Measurements from ENCODE around the gene CBX8.
A peak's percentile ranks its signal among the peaks of the same experiment; 100 is the strongest.

The CBX8 gene

DNA sequence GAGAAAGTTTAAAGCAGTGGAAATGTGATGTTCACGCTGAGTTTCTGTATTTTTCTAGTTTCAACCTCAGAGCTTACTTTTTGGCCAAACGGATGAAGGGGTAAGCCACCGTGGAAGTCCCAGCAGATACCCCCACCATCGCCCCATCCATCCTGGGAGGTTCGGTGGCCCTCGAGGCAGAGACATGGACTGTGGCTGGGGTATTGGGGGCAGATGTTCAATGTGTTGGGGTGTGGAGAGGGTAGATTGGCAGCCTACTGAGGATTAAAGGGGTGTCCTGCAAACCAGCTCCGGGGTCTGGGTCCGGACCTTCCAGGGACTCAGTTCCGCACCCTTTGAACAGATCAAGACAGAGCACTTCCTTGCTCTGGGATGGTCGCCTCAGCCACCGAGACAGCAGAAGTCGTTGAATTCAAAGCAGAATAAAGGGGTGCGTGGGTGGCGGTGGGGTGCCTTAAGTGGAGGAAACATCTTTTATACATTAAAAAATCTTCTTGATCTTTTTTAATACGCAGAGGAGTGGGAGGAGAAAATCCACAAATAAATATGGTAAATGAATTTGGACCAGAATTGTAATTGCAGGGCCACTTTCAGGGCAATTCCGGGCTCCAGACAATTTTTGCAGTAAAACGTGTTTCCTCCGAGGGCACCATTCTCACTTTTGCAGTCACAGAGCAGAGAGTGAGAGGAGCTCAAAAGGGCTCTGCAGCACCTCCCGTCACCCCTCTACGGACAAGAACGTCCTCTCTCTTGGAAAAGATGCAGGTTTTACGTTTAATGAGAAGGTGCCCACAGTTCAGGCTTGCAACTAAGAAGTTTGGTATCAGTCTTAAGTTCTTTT is 8.2 kb upstream of the CBX8 start:
- no peak for DNase-seq (ENCODE audit: low read depth in 2 of 2)

GRCh38 chr17:79803997-79804855 is 7.3 kb upstream of the CBX8 start:
- peak; percentile 55 to 63 for DNase-seq (ENCODE audit: low read depth in 2 of 2)

GRCh38 chr17:79803421-79803996 is 6.6 kb upstream of the CBX8 start:
- DNase-seq (ENCODE audit: low read depth in 2 of 2) = no peak

- DNase-seq (ENCODE audit: low read depth in 2 of 2) = no peak
Measured at GRCh38 chr17:79802736-79803420, 6.0 kb upstream of the CBX8 start.

- no peak for DNase-seq (ENCODE audit: low read depth in 2 of 2)
Measured at GRCh38 chr17:79802039-79802735, 5.3 kb upstream of the CBX8 start.

DNA sequence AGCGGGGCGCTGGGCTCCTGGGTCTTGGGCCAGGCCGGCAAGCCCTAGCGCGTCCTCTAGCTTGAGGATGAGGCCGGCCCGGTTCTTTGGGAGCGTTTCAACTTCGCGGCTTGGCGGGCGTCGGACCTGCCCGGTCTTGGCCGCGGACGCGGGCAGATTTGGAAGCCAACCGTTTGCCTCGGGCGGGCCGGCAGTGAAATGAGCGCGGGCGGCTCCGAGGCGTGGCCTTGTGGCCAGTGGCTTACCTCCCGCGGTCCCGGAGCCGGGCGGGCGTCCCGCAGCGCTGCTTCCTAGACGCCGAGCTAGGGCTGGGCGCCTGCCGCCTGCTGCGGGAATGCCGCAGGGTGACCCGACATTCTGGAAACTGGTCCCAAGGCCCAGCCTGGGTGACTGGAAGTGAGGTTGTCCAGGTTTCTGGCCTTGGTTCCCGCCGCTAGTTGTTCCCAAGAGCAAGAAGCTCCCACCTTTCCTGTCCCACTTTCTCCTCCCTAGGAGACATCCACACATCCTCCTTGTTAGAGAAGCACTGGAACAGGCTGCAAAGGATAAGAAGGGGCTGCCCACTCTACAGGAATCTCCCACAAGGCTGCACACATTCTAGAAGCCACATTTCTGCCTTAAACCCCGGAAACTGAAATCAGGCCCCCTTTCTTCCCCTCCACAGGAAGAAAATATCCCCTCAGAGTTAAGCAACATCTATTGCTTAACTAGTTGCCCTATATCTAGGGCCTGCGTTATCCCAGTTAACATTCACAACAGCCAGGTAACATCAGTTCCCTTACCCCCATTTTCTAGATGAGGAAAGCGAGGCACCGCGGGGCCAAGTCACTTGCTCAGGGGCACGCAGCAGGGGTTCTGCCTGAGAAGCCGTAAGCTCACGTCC is 4.5 kb upstream of the CBX8 start:
- no peak for DNase-seq (ENCODE audit: low read depth in 2 of 2)

- DNase-seq (ENCODE audit: low read depth in 2 of 2) = no peak
Measured at GRCh38 chr17:79800325-79801155, 3.7 kb upstream of the CBX8 start.

- no peak for DNase-seq (ENCODE audit: low read depth in 2 of 2)
Measured at GRCh38 chr17:79799538-79800324, 2.9 kb upstream of the CBX8 start.

DNA sequence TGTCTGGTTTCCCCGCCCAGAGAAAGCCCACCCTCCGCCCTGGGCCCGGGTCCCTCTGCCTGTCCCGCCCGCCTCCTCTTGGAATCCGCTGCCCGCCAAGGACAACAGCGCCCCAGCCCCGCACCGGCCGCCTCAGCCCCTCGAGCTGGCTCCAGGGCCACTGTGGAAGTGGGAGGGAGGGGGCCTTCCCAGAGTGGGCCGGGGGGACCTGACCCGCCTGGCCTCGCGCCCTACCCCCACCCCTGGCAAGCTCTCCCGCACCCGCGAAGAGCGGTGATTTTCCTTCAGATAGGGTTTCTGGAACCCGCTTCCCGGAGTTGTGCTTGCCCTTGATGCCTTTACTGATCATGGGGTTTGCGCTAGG is 2.3 kb upstream of the CBX8 start:
- no peak for DNase-seq (ENCODE audit: low read depth in 2 of 2)

DNA sequence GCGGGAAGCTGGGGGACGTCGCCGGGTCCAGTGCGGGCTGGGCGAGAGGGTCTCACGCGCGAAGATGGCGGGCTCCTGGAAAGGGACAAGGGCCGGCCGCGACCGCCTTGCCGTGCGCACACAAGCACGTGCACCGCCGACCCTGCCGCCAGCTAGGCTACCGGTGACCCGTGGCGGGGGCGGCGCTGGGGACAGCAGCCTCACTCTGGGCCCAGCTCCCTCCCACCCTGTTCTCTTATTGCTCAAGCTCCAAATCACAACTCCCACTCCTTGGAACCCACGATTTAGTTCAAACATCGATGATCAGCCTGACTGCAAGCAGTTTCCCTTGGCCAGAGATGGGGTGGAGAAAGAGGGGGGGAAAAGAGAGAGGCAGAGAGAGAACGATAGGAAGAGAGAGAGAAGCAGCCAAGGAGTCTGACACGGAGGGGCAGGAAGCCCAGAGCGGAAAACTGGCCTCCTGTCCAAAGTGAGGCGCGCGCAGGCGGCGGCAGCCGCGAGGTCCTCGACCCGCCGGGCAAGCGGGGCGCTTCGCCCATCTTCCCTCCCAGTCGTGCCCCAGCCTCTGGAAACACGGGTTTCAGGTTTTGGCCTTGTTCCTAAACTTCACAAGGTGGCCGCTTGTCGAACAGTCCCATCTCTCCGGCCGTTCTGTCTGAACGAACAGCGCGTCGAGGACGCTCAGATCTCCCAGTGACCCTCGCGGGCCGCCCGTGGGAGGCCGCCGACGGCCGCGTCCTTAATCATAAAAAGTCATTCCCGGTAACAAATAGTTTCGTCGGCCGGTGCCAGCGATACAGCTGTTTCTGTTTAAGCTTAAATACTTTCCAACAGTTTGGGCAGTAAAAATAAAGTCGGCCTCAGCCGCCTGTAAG is 1.7 kb upstream of the CBX8 start:
- DNase-seq (ENCODE audit: low read depth in 2 of 2) = no peak

DNA sequence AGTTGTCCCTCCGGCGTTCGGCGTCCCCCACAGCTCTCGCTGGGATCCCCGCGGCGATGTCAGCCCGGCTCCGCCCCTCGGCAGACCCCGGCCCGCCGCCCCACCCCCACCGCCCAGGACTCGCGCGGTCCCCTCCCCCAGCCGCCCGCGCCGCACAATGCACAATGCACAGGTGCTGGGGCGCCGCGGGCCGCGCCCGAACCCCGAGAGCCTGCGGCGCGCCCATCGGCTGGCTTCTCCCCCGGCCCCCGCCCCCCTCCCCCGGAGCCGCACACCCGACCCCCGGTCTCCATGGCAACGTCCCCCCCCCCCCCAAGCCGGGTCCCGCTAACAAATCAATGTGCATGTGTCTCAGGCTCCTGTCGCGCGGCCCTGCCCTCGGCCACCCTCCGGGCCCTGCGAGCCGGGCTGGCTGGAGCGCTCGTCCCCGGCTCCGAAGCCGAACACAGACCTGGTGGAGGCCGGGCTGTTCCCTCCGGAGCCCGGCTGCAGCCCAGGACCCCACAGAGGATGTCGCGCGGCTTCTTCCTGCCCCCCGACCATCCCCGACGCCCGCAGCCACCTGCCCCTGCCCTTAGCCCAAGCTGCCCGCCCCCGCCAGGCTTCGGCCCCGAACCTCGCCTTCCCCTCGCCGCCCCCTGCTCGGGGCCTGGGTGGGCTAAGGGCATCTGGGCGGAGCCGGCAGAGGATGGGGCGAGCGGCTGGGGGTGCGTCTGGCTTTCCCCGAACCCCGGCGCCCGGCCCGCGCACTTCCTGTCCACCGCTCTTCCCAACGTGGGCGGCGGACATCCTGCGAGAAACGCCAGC is 818 bp upstream of the CBX8 start:
- no peak for DNase-seq (ENCODE audit: low read depth in 2 of 2)

DNA sequence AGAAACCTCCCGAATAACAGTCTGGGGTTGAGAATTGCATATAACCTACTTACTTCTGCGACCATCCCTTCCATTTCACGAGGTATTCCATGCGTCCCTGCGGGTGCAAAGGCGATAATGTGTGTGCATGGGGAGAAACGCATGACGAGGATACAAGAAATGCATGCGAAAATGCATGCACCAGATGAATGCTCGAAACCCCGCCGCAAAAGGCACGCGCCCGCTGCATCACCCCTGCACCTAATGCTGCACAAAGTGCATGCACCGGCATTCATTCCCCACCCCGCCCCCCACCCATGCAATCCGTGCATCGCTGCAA is 474 bp downstream of the CBX8 start:
- DNase-seq (ENCODE audit: low read depth in 2 of 2) = no peak

- no peak for DNase-seq (ENCODE audit: low read depth in 2 of 2)
Measured at GRCh38 chr17:79795795-79796443, 958 bp downstream of the CBX8 start.

DNA sequence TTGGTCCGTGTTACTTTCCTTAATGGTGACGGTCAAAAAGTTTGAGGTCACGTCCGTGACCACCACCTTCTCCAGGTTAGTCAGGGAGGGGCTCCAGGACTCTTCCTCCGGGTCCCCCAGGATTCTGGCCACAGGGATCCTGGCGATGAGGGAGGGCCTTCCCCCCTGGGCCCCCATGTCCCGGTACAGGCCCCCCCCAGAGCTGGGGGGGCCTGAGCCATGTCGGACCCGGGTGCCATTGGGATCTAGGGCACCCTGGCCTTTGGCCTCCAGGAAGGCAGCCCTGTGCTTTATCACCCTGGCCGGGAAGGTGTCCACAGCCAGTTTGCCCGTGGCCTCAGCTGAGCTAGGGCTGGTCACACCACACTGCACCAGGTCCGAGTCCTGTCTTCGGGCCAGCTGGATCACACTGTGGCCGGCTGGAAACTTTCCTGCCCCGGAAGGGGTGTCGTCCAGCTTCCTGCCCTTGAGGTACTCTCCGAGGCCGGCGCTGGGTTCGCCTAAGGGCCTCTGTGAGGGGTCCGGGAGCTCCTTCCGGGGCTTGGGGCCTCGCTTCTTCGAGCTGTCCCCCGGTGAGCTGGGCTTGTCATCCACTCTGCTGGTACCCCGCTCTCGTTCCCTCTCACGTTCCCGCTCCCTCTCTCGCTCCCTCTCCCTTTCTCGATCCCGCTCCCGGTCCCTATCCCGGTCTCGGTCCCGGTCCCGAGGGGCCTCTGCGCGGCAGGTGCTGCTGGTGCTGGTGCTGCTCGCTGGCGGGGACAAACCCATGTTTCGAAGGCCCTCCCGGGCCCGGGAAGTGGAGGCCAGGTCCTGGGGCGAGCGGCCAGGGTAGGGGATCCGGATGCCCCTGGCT is 2.0 kb downstream of the CBX8 start:
- DNase-seq (ENCODE audit: low read depth in 2 of 2) = no peak

GRCh38 chr17:79793924-79794304 is 3.0 kb downstream of the CBX8 start:
- no peak for DNase-seq (ENCODE audit: low read depth in 2 of 2)
